Central memory CD8-positive, alpha-beta T cell (primary cell): ENCODE measurements around the gene DUSP23.

Experiments used
- ATAC-seq: fragments of 150-1000 bp; cut with Tn5 transposase; replicated peaks from 2 replicates; pipeline ENCODE4 v1.10.0; 2022; ENCODE audit warnings: mild to moderate bottlenecking, moderate FRiP score, moderate number of reproducible peaks; ENCODE audit not compliant: poor library complexity, severe bottlenecking; ENCODE audit errors: extremely low read depth
- DNase-seq, 2 donors: peaks; one replicate each; pipeline ENCODE4 v3.0.0; 2021; ENCODE audit warnings: low spot score in 2 of 2
- H3K27ac Mint-ChIP-seq: one replicate; pipeline ENCODE4 v1.8.0; 2022; ENCODE audit warnings: low read depth, mild to moderate bottlenecking, moderate library complexity, mixed read lengths
- H3K27me3 Mint-ChIP-seq: one replicate; pipeline ENCODE4 v1.8.0; 2022; ENCODE audit warnings: mixed read lengths
- H3K36me3 Mint-ChIP-seq: one replicate; pipeline ENCODE4 v1.8.0; 2022; ENCODE audit warnings: mild to moderate bottlenecking, moderate library complexity, mixed read lengths; ENCODE audit not compliant: insufficient read depth
- H3K4me1 Mint-ChIP-seq: one replicate; pipeline ENCODE4 v1.8.0; 2022; ENCODE audit warnings: mixed read lengths
- H3K4me3 Mint-ChIP-seq: one replicate; pipeline ENCODE4 v1.8.0; 2022; ENCODE audit warnings: mild to moderate bottlenecking, moderate library complexity, mixed read lengths
- H3K9me3 Mint-ChIP-seq: one replicate; pipeline ENCODE4 v1.8.0; 2022; ENCODE audit warnings: mixed read lengths

DUSP23 gene

DNA sequence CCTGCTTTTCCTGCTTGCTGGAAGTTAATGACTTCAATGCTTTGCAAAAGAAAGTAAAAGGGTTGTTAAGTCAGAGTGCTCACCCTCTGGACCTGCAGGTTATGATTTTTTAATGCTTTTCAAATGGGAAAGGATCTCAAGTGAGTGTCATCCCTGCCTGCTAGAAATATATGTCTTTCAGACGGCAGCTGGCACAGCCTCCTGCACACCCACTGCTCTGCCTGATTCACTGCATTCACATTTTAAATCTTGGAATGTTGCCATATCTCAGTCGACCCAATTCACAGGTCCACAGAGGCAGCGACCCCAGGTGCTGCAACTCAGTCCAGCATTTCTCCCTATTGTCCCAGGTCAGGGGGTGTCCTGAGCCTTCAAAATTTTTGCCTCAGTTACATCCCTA is 10.7 kb downstream of the DUSP23 start:
- Mint-ChIP-seq H3K27me3 (peaks cover 6% of the 10 kb centered on the region), H3K9me3 (no peaks in the 10 kb centered on the region), H3K4me1 (no peaks in the 10 kb centered on the region), H3K36me3 (no peaks in the 10 kb centered on the region), H3K4me3 (no peak overlapping the region), H3K27ac (no peak overlapping the region)
- ATAC-seq, result no peak
- DNase-seq, result no peak

DNA sequence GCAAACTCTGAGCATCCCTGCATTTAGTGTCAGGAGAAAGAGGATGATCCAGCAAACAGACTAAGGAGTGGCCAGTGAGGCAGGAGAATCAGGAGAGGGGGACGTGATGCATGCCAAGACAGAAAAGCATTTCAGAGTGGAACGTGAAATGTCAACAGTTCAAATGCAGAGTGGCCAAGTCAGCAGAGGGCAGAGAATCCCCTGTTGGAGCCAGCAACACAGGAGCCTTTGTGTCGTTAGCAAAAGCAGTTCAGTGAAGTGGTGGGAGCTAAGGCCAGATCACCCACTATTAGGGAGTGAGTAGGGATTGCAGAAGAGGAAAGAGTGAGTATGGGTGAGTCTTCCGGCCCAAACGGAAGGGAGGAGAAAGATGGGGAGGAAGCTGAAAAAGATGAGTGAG is 14.8 kb downstream of the DUSP23 start:
- DNase-seq, result no peak
- no peak overlapping the region for H3K27ac Mint-ChIP-seq
- H3K4me1 Mint-ChIP-seq, result peaks cover 22% of the 10 kb centered on the region
- no peaks in the 10 kb centered on the region for H3K9me3 Mint-ChIP-seq
- ATAC-seq, result no peak
- H3K27me3 Mint-ChIP-seq, result peaks cover 2% of the 10 kb centered on the region
- no peaks in the 10 kb centered on the region for H3K36me3 Mint-ChIP-seq
- no peak overlapping the region for H3K4me3 Mint-ChIP-seq

- Mint-ChIP-seq H3K4me1 (peaks cover 55% of the 10 kb centered on the region), H3K9me3 (no peaks in the 10 kb centered on the region), H3K4me3 (no peak overlapping the region), H3K27me3 (no peaks in the 10 kb centered on the region), H3K36me3 (peaks cover 9% of the 10 kb centered on the region), H3K27ac (no peak overlapping the region)
- no peak for DNase-seq
- ATAC-seq, result no peak
Observed at GRCh38 chr1:159798893-159799292, 18.1 kb downstream of the DUSP23 start.

DNA sequence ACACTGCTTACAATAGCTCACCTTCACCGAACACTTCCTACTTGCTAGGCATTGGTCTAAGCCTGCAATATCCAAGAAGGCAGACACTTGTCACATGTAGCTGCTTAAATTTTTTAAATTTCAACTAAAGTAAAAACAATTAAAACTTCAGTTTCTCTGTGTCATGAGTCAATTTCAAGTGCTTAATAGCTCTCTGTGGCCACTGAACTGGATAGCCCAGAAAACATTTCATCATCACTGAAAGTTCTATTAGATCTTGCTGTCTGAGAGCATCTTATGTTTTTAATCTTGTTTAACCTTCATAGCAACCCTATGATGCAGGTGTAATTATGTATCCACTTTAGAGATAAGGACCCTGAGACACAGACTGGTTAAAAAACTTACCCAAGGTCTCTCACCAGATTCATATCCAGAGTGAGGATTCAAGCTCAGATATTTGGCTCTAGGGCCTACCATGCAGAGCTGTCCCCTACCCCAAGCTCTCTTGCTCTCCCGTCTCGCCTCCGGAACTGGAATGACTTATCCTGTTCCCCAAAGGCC is 18.8 kb downstream of the DUSP23 start:
- H3K9me3 Mint-ChIP-seq, result no peaks in the 10 kb centered on the region
- H3K27me3 Mint-ChIP-seq, result no peaks in the 10 kb centered on the region
- ATAC-seq (peak; percentile 22), DNase-seq (no peak)
- H3K4me1 Mint-ChIP-seq, result peaks cover 61% of the 10 kb centered on the region
- H3K36me3 Mint-ChIP-seq, result peaks cover 9% of the 10 kb centered on the region
- peak overlapping the region; percentile 83 for H3K4me3 Mint-ChIP-seq
- H3K27ac Mint-ChIP-seq, result peak overlapping the region; percentile 94

- ATAC-seq, result peak; percentile 87
- peaks cover 13% of the 10 kb centered on the region for H3K36me3 Mint-ChIP-seq
- peak in 1 of 2 donors; percentile 58 for DNase-seq
- no peaks in the 10 kb centered on the region for H3K27me3 Mint-ChIP-seq
- no peaks in the 10 kb centered on the region for H3K9me3 Mint-ChIP-seq
- H3K4me1 Mint-ChIP-seq, result peaks cover 70% of the 10 kb centered on the region
- peak overlapping the region; percentile 94 for H3K27ac Mint-ChIP-seq
- H3K4me3 Mint-ChIP-seq, result peak overlapping the region; percentile 83
Observed at GRCh38 chr1:159800177-159800930, 19.6 kb downstream of the DUSP23 start.

GRCh38 chr1:159802111-159802510 is 21.3 kb downstream of the DUSP23 start, which contains the start of gene FCRL6:
TSS of gene FCRL6 (plus strand) at chr1:159802360. CDS start at chr1:159802425, 65 bp downstream.
- peak within 1 kb of the TSS; percentile 94 for H3K27ac Mint-ChIP-seq
- no peaks in the 10 kb centered on the region for H3K27me3 Mint-ChIP-seq
- ATAC-seq, result no peak
- no peaks in the 10 kb centered on the region for H3K9me3 Mint-ChIP-seq
- peak within 1 kb of the TSS; percentile 83 for H3K4me3 Mint-ChIP-seq
- H3K4me1 Mint-ChIP-seq, result peaks cover 87% of the 10 kb centered on the region
- no peak for DNase-seq
- H3K36me3 Mint-ChIP-seq, result peaks cover 26% of the 10 kb centered on the region

GRCh38 chr1:159803956-159804689 is 23.4 kb downstream of the DUSP23 start:
- Mint-ChIP-seq H3K36me3 (peaks cover 41% of the 10 kb centered on the region), H3K27ac (peak overlapping the region; percentile 94), H3K27me3 (no peaks in the 10 kb centered on the region), H3K9me3 (no peaks in the 10 kb centered on the region), H3K4me1 (peaks cover 89% of the 10 kb centered on the region), H3K4me3 (peak overlapping the region; percentile 83)
- ATAC-seq (no peak), DNase-seq (no peak)

- Mint-ChIP-seq H3K9me3 (no peaks in the 10 kb centered on the region), H3K4me1 (peaks cover 81% of the 10 kb centered on the region), H3K4me3 (peak overlapping the region; percentile 83), H3K36me3 (peaks cover 41% of the 10 kb centered on the region), H3K27ac (peak overlapping the region; percentile 94), H3K27me3 (no peaks in the 10 kb centered on the region)
- ATAC-seq (no peak), DNase-seq (no peak)
Observed at GRCh38 chr1:159804924-159805323, 24.2 kb downstream of the DUSP23 start.

- peaks cover 27% of the 10 kb centered on the region for H3K36me3 Mint-ChIP-seq
- H3K27ac Mint-ChIP-seq, result no peak overlapping the region
- DNase-seq (no peak), ATAC-seq (no peak)
- H3K9me3 Mint-ChIP-seq, result no peaks in the 10 kb centered on the region
- H3K4me1 Mint-ChIP-seq, result peaks cover 55% of the 10 kb centered on the region
- no peak overlapping the region for H3K4me3 Mint-ChIP-seq
- H3K27me3 Mint-ChIP-seq, result no peaks in the 10 kb centered on the region
Observed at GRCh38 chr1:159815926-159816325, 35.2 kb downstream of the DUSP23 start.

DNA sequence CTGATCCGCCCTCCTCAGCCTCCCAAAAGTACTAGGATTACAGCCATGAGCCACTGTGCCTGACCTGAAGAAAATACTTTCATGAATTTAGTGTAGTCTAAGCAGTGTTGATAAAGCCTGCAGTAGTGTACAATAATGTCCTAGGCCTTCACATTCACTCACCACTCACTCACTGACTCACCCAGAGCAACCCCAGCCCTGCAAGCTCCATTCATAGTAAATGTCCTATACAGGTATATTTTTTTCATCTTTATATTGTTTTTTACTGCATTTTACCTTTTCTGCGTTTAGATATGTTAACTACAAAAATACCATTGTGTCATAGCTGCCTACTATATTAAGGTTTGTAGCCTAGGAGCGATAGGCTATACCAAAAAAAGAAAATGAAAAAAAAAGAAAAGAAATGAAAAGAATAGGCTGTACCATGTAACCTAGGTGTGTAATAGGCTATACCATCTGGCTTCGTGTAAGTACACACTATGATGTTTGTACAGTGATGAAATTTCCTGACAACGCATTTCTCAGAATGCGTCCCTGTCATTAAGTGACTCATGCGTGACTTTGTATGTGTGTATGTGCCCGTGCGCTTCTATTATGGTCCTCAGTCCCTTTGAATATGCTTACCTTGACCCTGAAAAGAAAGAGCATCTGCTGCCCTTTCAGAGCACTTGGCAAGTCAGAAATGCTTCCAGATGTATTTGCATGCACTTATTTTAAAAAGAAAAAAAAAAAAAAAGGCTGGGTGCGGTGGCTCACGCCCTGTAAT is 36.7 kb downstream of the DUSP23 start:
- peaks cover 22% of the 10 kb centered on the region for H3K36me3 Mint-ChIP-seq
- ATAC-seq (no peak), DNase-seq (no peak)
- no peaks in the 10 kb centered on the region for H3K27me3 Mint-ChIP-seq
- peaks cover 58% of the 10 kb centered on the region for H3K4me1 Mint-ChIP-seq
- H3K4me3 Mint-ChIP-seq, result no peak overlapping the region
- peak overlapping the region; percentile 41 for H3K27ac Mint-ChIP-seq
- H3K9me3 Mint-ChIP-seq, result no peaks in the 10 kb centered on the region

DNA sequence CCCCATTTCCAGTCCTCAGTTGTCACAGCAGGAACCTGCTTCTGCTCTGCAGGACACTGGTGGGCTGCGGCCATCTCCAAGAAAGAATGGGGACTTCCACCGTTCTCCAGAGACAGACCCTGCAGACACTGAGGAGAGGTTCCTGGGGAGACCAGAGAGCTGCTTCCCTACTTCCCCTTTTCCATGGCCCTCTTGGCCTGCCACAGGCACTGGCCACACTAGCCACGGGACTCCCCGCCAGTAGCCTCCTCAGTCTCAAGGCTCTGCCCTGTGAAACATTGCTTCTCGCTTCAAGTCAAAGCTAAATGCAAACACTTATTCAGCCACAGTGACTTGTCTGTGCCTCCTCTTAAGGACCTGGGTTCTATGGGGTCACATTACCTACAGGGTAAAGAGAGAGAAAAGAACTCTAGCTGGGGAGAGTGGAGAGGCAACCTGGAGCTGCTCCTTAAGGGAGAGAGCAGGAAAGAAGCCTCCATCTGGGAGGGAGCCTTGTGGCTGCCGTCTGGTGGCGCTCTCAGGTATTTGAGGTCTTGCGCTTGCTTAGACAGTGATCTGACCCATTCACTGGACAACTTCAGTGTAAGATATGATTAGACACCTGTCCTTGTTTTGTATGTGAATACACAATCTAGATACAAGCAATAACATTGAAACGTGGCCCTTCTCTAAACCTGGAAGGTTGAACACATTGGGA is 40.6 kb downstream of the DUSP23 start:
- no peak overlapping the region for H3K4me3 Mint-ChIP-seq
- H3K4me1 Mint-ChIP-seq, result peaks cover 73% of the 10 kb centered on the region
- H3K9me3 Mint-ChIP-seq, result no peaks in the 10 kb centered on the region
- peaks cover 13% of the 10 kb centered on the region for H3K36me3 Mint-ChIP-seq
- H3K27me3 Mint-ChIP-seq, result no peaks in the 10 kb centered on the region
- no peak for ATAC-seq
- no peak for DNase-seq
- H3K27ac Mint-ChIP-seq, result no peak overlapping the region

GRCh38 chr1:159823406-159823805 is 42.6 kb downstream of the DUSP23 start:
- peak overlapping the region; percentile 64 for H3K27ac Mint-ChIP-seq
- H3K4me3 Mint-ChIP-seq, result peak overlapping the region; percentile 29
- peaks cover 91% of the 10 kb centered on the region for H3K4me1 Mint-ChIP-seq
- no peaks in the 10 kb centered on the region for H3K27me3 Mint-ChIP-seq
- H3K36me3 Mint-ChIP-seq, result peaks cover 16% of the 10 kb centered on the region
- DNase-seq (no peak), ATAC-seq (no peak)
- H3K9me3 Mint-ChIP-seq, result no peaks in the 10 kb centered on the region
